Peyer's patch (tissue), 4 donors: ENCODE measurements around the gene USP6NL. TPM values are rescaled to one million over a fixed set of nuclear protein-coding genes. Genes with fewer than 3 reads are reported as not detected.

Experiments used
- DNase-seq, 3 donors: peaks; one replicate each; pipeline ENCODE4 v3.0.0-alpha.2; 2017 to 2019
- H3K27ac ChIP-seq, 4 donors: fragments of 200-600 bp; sonication (generic); one replicate each; pipeline ENCODE4 v1.5.1; 2016 to 2019
- H3K27me3 ChIP-seq, 2 donors: fragments of 200-600 bp; sonication (generic); one replicate each; pipeline ENCODE4 v1.5.1; 2019
- H3K36me3 ChIP-seq, 3 donors: fragments of 200-600 bp; sonication (generic); one replicate each; pipeline ENCODE4 v1.5.1; 2016 to 2019
- H3K4me1 ChIP-seq, 4 donors: fragments of 200-600 bp; sonication (generic); one replicate each; pipeline ENCODE4 v1.5.1; 2016 to 2019
- H3K4me3 ChIP-seq, 4 donors: fragments of 200-600 bp; sonication (generic); 1 replicate in 3 of 4; 2 replicates in 1 of 4; pipeline ENCODE4 v1.5.1; 2016 to 2019; ENCODE audit warnings: mild to moderate bottlenecking in 1 of 4
- H3K9me3 ChIP-seq, 4 donors: fragments of 200-600 bp; sonication (generic); one replicate each; pipeline ENCODE4 v1.5.1; 2016 to 2019; ENCODE audit warnings: mild to moderate bottlenecking in 1 of 4
- POLR2A ChIP-seq, 2 donors: fragments of 450-650 bp; IDR thresholded peaks; one replicate each; pipeline ENCODE4 v1.5.1; 2017; ENCODE audit warnings: antibody characterized with exemption in 2 of 2, mild to moderate bottlenecking in 2 of 2, moderate library complexity in 2 of 2
- total RNA-seq, 4 donors: library from RNA; depleted of rRNA; stranded (reverse); fragments of >200 nt; gene quantifications; one replicate each; pipeline ENCODE4 v1.1.0, GENCODE V29; 2016
- TF ChIP-seq, protein P1 (sequence below), 6 experiments: fragments of 450-650 bp in 4 of 6; fragments of 200-600 bp in 2 of 6; sonication (generic) in 1 of 6; IDR thresholded peaks; one replicate each; pipeline ENCODE4 v1.5.1; 2017 to 2019; ENCODE audit warnings: antibody characterized with exemption in 6 of 6, mild to moderate bottlenecking in 3 of 6, moderate library complexity in 1 of 6

The USP6NL gene
- total RNA-seq, 4 donors from 2014 or later, result 15.0 to 52.8 (median 19.3) TPM

DNA sequence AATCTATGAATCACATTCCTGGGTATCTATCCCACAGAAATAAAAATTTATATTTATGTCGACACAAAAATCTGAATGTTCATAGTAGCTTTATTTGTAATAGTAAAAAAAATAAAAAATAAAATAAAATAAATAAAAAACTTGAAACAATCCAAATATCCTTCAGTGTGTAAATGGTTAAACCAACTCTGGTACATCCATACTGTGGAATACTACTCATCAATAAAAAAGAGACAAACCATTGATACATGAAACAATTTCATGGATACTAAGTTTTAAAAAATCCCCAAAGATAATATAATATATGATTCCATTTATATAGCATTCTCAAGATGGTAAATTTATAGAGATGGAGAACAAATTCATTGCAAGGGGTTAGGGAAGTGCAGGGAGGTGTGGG, 48.6 kb downstream of the USP6NL start:
- TF ChIP-seq, protein P1, sequence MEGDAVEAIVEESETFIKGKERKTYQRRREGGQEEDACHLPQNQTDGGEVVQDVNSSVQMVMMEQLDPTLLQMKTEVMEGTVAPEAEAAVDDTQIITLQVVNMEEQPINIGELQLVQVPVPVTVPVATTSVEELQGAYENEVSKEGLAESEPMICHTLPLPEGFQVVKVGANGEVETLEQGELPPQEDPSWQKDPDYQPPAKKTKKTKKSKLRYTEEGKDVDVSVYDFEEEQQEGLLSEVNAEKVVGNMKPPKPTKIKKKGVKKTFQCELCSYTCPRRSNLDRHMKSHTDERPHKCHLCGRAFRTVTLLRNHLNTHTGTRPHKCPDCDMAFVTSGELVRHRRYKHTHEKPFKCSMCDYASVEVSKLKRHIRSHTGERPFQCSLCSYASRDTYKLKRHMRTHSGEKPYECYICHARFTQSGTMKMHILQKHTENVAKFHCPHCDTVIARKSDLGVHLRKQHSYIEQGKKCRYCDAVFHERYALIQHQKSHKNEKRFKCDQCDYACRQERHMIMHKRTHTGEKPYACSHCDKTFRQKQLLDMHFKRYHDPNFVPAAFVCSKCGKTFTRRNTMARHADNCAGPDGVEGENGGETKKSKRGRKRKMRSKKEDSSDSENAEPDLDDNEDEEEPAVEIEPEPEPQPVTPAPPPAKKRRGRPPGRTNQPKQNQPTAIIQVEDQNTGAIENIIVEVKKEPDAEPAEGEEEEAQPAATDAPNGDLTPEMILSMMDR (IDR thresholded peaks at IDR 0.05), result no peak
- Histone ChIP-seq H3K27me3 (no peaks in the 10 kb centered on the region), H3K4me1 (peaks cover 0 to 8% (median 0%) of the 10 kb centered on the region in 4 donors), H3K27ac (no peak overlapping the region), H3K4me3 (no peak overlapping the region), H3K9me3 (no peaks in the 10 kb centered on the region), H3K36me3 (no peaks in the 10 kb centered on the region)
- no peak for DNase-seq

- no peak for DNase-seq
- Histone ChIP-seq H3K9me3 (no peaks in the 10 kb centered on the region), H3K36me3 (no peaks in the 10 kb centered on the region), H3K4me3 (no peak overlapping the region), H3K27me3 (no peaks in the 10 kb centered on the region), H3K4me1 (peaks cover 0 to 8% (median 0%) of the 10 kb centered on the region in 4 donors), H3K27ac (no peak overlapping the region)
- TF ChIP-seq, protein P1 (IDR thresholded peaks at IDR 0.05), result no peak
- no peak for TF ChIP-seq POLR2A (IDR thresholded peaks at IDR 0.05)
These were observed 51.3 kb downstream of the USP6NL start for GRCh38 chr10:11560076-11560709.

DNA sequence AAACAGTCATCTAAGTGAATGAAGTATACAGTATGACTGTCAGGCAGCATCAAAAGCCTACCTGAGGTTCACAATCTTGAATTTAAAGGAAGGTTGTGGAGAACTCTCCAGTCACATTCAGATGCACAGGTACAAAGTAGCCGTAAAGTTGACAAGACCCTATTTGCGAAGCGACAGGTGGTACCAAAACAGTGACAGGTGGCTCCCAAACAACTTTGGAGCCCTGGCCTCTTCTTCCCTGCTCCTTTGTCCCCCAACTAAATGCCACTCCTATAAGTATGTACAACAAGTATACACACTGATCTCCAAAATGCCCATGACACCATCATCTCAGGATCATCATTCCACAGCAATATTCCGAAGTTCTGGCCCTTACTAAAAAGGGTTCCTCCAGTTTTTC, 53.5 kb downstream of the USP6NL start:
- Histone ChIP-seq H3K4me1 (peaks cover 0 to 8% (median 0%) of the 10 kb centered on the region in 4 donors), H3K4me3 (no peak overlapping the region), H3K27me3 (no peaks in the 10 kb centered on the region), H3K27ac (no peak overlapping the region), H3K36me3 (no peaks in the 10 kb centered on the region), H3K9me3 (no peaks in the 10 kb centered on the region)
- DNase-seq, result no peak
- TF ChIP-seq, protein P1 (IDR thresholded peaks at IDR 0.05), result no peak
- no peak for TF ChIP-seq POLR2A (IDR thresholded peaks at IDR 0.05)

GRCh38 chr10:11557513-11557912, 53.9 kb downstream of the USP6NL start:
- DNase-seq, result no peak
- Histone ChIP-seq H3K4me1 (peaks cover 0 to 8% (median 0%) of the 10 kb centered on the region in 4 donors), H3K27ac (no peak overlapping the region), H3K27me3 (no peaks in the 10 kb centered on the region), H3K9me3 (no peaks in the 10 kb centered on the region), H3K36me3 (no peaks in the 10 kb centered on the region), H3K4me3 (no peak overlapping the region)
- TF ChIP-seq POLR2A (IDR thresholded peaks at IDR 0.05), result no peak
- TF ChIP-seq, protein P1 (IDR thresholded peaks at IDR 0.05), result no peak

GRCh38 chr10:11555556-11555955, 55.9 kb downstream of the USP6NL start:
- H3K27ac ChIP-seq, result no peak overlapping the region
- H3K9me3 ChIP-seq, result no peaks in the 10 kb centered on the region
- H3K36me3 ChIP-seq, result no peaks in the 10 kb centered on the region
- H3K4me1 ChIP-seq, result peaks cover 0 to 3% (median 0%) of the 10 kb centered on the region in 4 donors
- no peak overlapping the region for H3K4me3 ChIP-seq
- TF ChIP-seq, protein P1 (IDR thresholded peaks at IDR 0.05), result no peak
- no peak for TF ChIP-seq POLR2A (IDR thresholded peaks at IDR 0.05)
- no peak for DNase-seq
- H3K27me3 ChIP-seq, result no peaks in the 10 kb centered on the region
